Gastrocnemius medialis (tissue), 4 donors: ENCODE measurements around the gene NCK2. TPM values are rescaled to one million over a fixed set of nuclear protein-coding genes. Genes with fewer than 3 reads are reported as not detected.

Source experiments
- ATAC-seq, 2 donors: fragments of 150-250 bp; one replicate each; pipeline ENCODE4 v1.9.1; 2016
- DNase-seq, 2 donors: peaks; one replicate each; pipeline ENCODE4 v3.0.0-alpha.2; 2019
- H3K27ac ChIP-seq, 4 donors: fragments of 200-600 bp; sonication (generic); 1 replicate in 1 of 4; 2 replicates in 3 of 4; pipeline ENCODE4 v1.5.1; 2016 to 2018; ENCODE audit warnings: mild to moderate bottlenecking in 2 of 4, moderate library complexity in 1 of 4
- H3K27me3 ChIP-seq, 3 donors: fragments of 200-600 bp; sonication (generic) in 2 of 3; 1 replicate in 1 of 3; 2 replicates in 2 of 3; pipeline versions ENCODE4 v1.5.1 to v1.6.0; 2016 to 2019; ENCODE audit warnings: mild to moderate bottlenecking in 1 of 3, moderate library complexity in 1 of 3
- H3K36me3 ChIP-seq, 2 donors: fragments of 200-600 bp; sonication (generic) in 1 of 2; one replicate each; pipeline ENCODE4 v1.5.1; 2017 to 2018
- H3K4me1 ChIP-seq, 2 donors: fragments of 200-600 bp; sonication (generic) in 1 of 2; one replicate each; pipeline ENCODE4 v1.5.1; 2016 to 2017; ENCODE audit warnings: mild to moderate bottlenecking in 2 of 2
- H3K4me3 ChIP-seq, 4 donors: fragments of 200-600 bp; sonication (generic) in 3 of 4; 1 replicate in 1 of 4; 2 replicates in 3 of 4; pipeline ENCODE4 v1.5.1; 2016 to 2019; ENCODE audit warnings: mild to moderate bottlenecking in 2 of 4
- H3K9me3 ChIP-seq, 3 donors: fragments of 200-600 bp; sonication (generic) in 2 of 3; 1 replicate in 1 of 3; 2 replicates in 2 of 3; pipeline ENCODE4 v1.5.1; 2016 to 2019
- CTCF ChIP-seq, 5 experiments: fragments of 450-650 bp in 3 of 5; fragments of 200-600 bp in 2 of 5; sonication (generic) in 2 of 5; IDR thresholded peaks in 4 of 5; conservative IDR thresholded peaks in 1 of 5; 1 replicate in 4 of 5; 2 replicates in 1 of 5; pipeline ENCODE4 v1.5.1; 2016 to 2019; ENCODE audit warnings: antibody characterized with exemption in 5 of 5, mild to moderate bottlenecking in 3 of 5, moderate library complexity in 3 of 5
- POLR2A ChIP-seq, 2 donors: fragments of 450-650 bp; IDR thresholded peaks; one replicate each; pipeline ENCODE4 v1.6.1; 2017; ENCODE audit warnings: antibody characterized with exemption in 2 of 2, mild to moderate bottlenecking in 2 of 2, moderate library complexity in 2 of 2
- in situ Hi-C, 4 donors: fragments of 200-750 bp; cut with MboI; loops; one replicate each; pipeline versions ENCODE4 v1.15.0 to v1.8.0; 2017; ENCODE audit warnings: low sequenced_read_pairs in 4 of 4
- intact Hi-C: fragments of 100-400 bp; cut with DNase I; formaldehyde crosslinking; loops from one replicate; pipeline ENCODE4 v1.15.1; 2023; ENCODE audit warnings: low total_unique reads
- total RNA-seq, 4 donors: library from RNA; depleted of rRNA; stranded (reverse); fragments of >200 nt; gene quantifications; one replicate each; pipeline versions ENCODE4 v1.1.0 to v1.2.3, GENCODE V29; 2016

The NCK2 gene
- total RNA-seq, 4 donors from 2014 or later = 46.7 to 86.1 (median 57.9) TPM

GRCh38 chr2:105919191-105919811, 174.6 kb downstream of the NCK2 start:
- TF ChIP-seq POLR2A (IDR thresholded peaks at IDR 0.05) (no peak), CTCF (IDR thresholded peaks at IDR 0.05 in 4 of 5, conservative IDR thresholded peaks at IDR 0.05 in 1 of 5) (no peak)
- no peak for DNase-seq
- Histone ChIP-seq H3K4me3 (no peak overlapping the region), H3K27me3 (no peaks in the 10 kb centered on the region), H3K4me1 (no peaks in the 10 kb centered on the region), H3K36me3 (no peaks in the 10 kb centered on the region), H3K9me3 (peaks cover 0 to 15% (median 0%) of the 10 kb centered on the region in 3 donors), H3K27ac (no peak overlapping the region)
- no peak for ATAC-seq
- intact Hi-C loops (no loop called here), in situ Hi-C loops (no loop called here)

- H3K27ac ChIP-seq = no peak overlapping the region
- intact Hi-C loops = no loop called here
Measured at GRCh38 chr2:105919826-105920225, 175.1 kb downstream of the NCK2 start.

GRCh38 chr2:105924271-105924670, 179.6 kb downstream of the NCK2 start:
- in situ Hi-C loops (no loop called here), intact Hi-C loops (no loop called here)
- no peak overlapping the region for H3K27ac ChIP-seq
- H3K36me3 ChIP-seq = no peaks in the 10 kb centered on the region
- H3K9me3 ChIP-seq = no peaks in the 10 kb centered on the region
- no peak overlapping the region for H3K4me3 ChIP-seq
- no peaks in the 10 kb centered on the region for H3K27me3 ChIP-seq
- peaks cover 0 to 4% of the 10 kb centered on the region in 2 donors for H3K4me1 ChIP-seq
- no peak for TF ChIP-seq CTCF (IDR thresholded peaks at IDR 0.05 in 4 of 5, conservative IDR thresholded peaks at IDR 0.05 in 1 of 5)
- TF ChIP-seq POLR2A (IDR thresholded peaks at IDR 0.05) = no peak
- ATAC-seq (no peak), DNase-seq (no peak)

More at GRCh38 chr2:105919826-105920225, 175.1 kb downstream of the NCK2 start:
- H3K9me3 ChIP-seq = peaks cover 0 to 10% (median 0%) of the 10 kb centered on the region in 3 donors
- no peak for ATAC-seq
- no peak overlapping the region for H3K4me3 ChIP-seq
- H3K36me3 ChIP-seq = no peaks in the 10 kb centered on the region
- no peaks in the 10 kb centered on the region for H3K27me3 ChIP-seq
- in situ Hi-C loops = no loop called here
- DNase-seq = no peak
- peak in 3 of 5 experiments; percentile 22 to 35 (median 28) for TF ChIP-seq CTCF (IDR thresholded peaks at IDR 0.05 in 4 of 5, conservative IDR thresholded peaks at IDR 0.05 in 1 of 5)
- no peak for TF ChIP-seq POLR2A (IDR thresholded peaks at IDR 0.05)
- H3K4me1 ChIP-seq = no peaks in the 10 kb centered on the region

GRCh38 chr2:105924932-105925331, 180.2 kb downstream of the NCK2 start:
- TF ChIP-seq CTCF (IDR thresholded peaks at IDR 0.05 in 4 of 5, conservative IDR thresholded peaks at IDR 0.05 in 1 of 5) (no peak), POLR2A (IDR thresholded peaks at IDR 0.05) (no peak)
- no peak for DNase-seq
- intact Hi-C loops (no loop called here), in situ Hi-C loops (loop anchor here in 1 of 4 donors (25.0 kb wide), 1 partner anchor 112 kb away; no protein-coding TSS in a partner anchor)
- no peak for ATAC-seq
- Histone ChIP-seq H3K36me3 (no peaks in the 10 kb centered on the region), H3K27me3 (no peaks in the 10 kb centered on the region), H3K4me3 (no peak overlapping the region), H3K9me3 (no peaks in the 10 kb centered on the region), H3K27ac (no peak overlapping the region), H3K4me1 (peaks cover 0 to 7% of the 10 kb centered on the region in 2 donors)
